IMR-90 (cell line): ENCODE measurements around the gene KAT6B. TPM values are rescaled to one million over a fixed set of nuclear protein-coding genes. Genes with fewer than 3 reads are reported as not detected.
A peak's percentile ranks its signal among the peaks of the same experiment; 100 is the strongest.

Experiments used
- ATAC-seq: fragments of 200-7000 bp; cut with Tn5 transposase; 2 replicates; pipeline ENCODE4 v1.9.1; 2020; ENCODE audit warnings: low read depth, mild to moderate bottlenecking, moderate library complexity
- BruUV-seq: library from RNA; stranded (reverse); fragments of 400-500 nt; replicated peaks from 2 replicates; lab custom pipeline; 2021; lab: Mats Ljungman, UMichigan
- CTCF ChIA-PET: fragments of 300-600 bp; formaldehyde crosslinking; extraction: SDS; loops from one replicate; lab custom pipeline; 2021; ENCODE audit warnings: antibody characterized with exemption; lab: Yijun Ruan, JAX
- POLR2A ChIA-PET: fragments of 300-600 bp; sonication (Branson Sonifier 250); formaldehyde crosslinking; loops from one replicate; lab custom pipeline; 2022; ENCODE audit warnings: antibody characterized with exemption; ENCODE audit not compliant: unreplicated experiment; lab: Charles Lee
- DNase-seq: peaks from one replicate; pipeline ENCODE4 v3.0.0; 2013
- H2AFZ ChIP-seq: replicated peaks from 2 replicates; pipeline ENCODE3; 2013; ENCODE audit warnings: low read length, mild to moderate bottlenecking; ENCODE audit not compliant: poor library complexity
- H2AK5ac ChIP-seq: 2 replicates; pipeline ENCODE4 v1.6.1; 2013; ENCODE audit warnings: low read depth, low read length, inconsistent platforms
- H2AK9ac ChIP-seq: replicated peaks from 2 replicates; pipeline ENCODE3; 2013; ENCODE audit warnings: mild to moderate bottlenecking, low read depth, low read length, moderate library complexity; ENCODE audit not compliant: poor library complexity
- H2BK120ac ChIP-seq: 2 replicates; pipeline ENCODE4 v1.6.1; 2013; ENCODE audit warnings: low read depth, low read length, inconsistent platforms
- H2BK15ac ChIP-seq: 3 replicates; pipeline ENCODE4 v1.6.1; 2013; ENCODE audit warnings: low read depth, low read length, inconsistent platforms
- H2BK20ac ChIP-seq: 2 replicates; pipeline ENCODE4 v1.6.1; 2013; ENCODE audit warnings: low read depth, mild to moderate bottlenecking, inconsistent platforms, low read length, moderate library complexity
- H2BK5ac ChIP-seq: 2 replicates; pipeline ENCODE4 v1.6.1; 2013; ENCODE audit warnings: mild to moderate bottlenecking, low read depth, low read length, inconsistent platforms; ENCODE audit not compliant: poor library complexity, severe bottlenecking
- H3K14ac ChIP-seq: replicated peaks from 2 replicates; pipeline ENCODE4 v1.6.1; 2013; ENCODE audit warnings: low read depth, low read length, inconsistent platforms
- H3K18ac ChIP-seq: 2 replicates; pipeline ENCODE4 v1.6.1; 2013; ENCODE audit warnings: low read depth, low read length, control low read depth
- H3K23ac ChIP-seq: 2 replicates; pipeline ENCODE4 v1.6.1; 2013; ENCODE audit warnings: low read depth, low read length, inconsistent platforms
- H3K27ac ChIP-seq: 2 replicates; pipeline ENCODE4 v1.5.1; 2013; ENCODE audit warnings: mild to moderate bottlenecking, control low read depth, low read length; ENCODE audit not compliant: insufficient read depth
- H3K27me3 ChIP-seq: 2 replicates; pipeline ENCODE4 v1.6.1; 2013; ENCODE audit warnings: low read length; ENCODE audit not compliant: control insufficient read depth, insufficient read depth
- H3K36me3 ChIP-seq: 2 replicates; pipeline ENCODE4 v1.6.1; 2013; ENCODE audit warnings: low read length, mixed read lengths; ENCODE audit not compliant: control insufficient read depth, insufficient read depth
- H3K4ac ChIP-seq: 2 replicates; pipeline ENCODE4 v1.6.1; 2013; ENCODE audit warnings: low read depth, low read length, inconsistent platforms
- H3K4me1 ChIP-seq: 2 replicates; pipeline ENCODE4 v1.6.1; 2013; ENCODE audit warnings: low read length, mixed read lengths; ENCODE audit not compliant: control insufficient read depth, insufficient read depth
- H3K4me2 ChIP-seq: 2 replicates; pipeline ENCODE4 v1.6.1; 2013; ENCODE audit warnings: low read depth, mild to moderate bottlenecking, control low read depth, low read length, moderate library complexity
- H3K4me3 ChIP-seq: 2 replicates; pipeline ENCODE4 v1.5.1; 2013; ENCODE audit warnings: low read depth, mild to moderate bottlenecking, control low read depth, low read length, moderate library complexity; ENCODE audit not compliant: insufficient read depth
- H3K56ac ChIP-seq: 2 replicates; pipeline ENCODE4 v1.6.1; 2013; ENCODE audit warnings: low read length, inconsistent platforms; ENCODE audit not compliant: insufficient read depth; ENCODE audit errors: extremely low read depth
- H3K79me1 ChIP-seq, 2 experiments: 2 replicates each; pipeline ENCODE4 v1.6.1; 2013; ENCODE audit warnings: low read length in 2 of 2, inconsistent platforms in 1 of 2, low read depth in 1 of 2
- H3K9ac ChIP-seq: 2 replicates; pipeline ENCODE4 v1.6.1; 2013; ENCODE audit warnings: low read depth, low read length, control low read depth
- H3K9me1 ChIP-seq: 2 replicates; pipeline ENCODE4 v1.6.1; 2013; ENCODE audit warnings: low read length, inconsistent platforms; ENCODE audit not compliant: insufficient read depth
- H3K9me3 ChIP-seq: 2 replicates; pipeline ENCODE4 v1.6.1; 2013; ENCODE audit warnings: low read length; ENCODE audit not compliant: control insufficient read depth, insufficient read depth
- H4K20me1 ChIP-seq: 2 replicates; pipeline ENCODE4 v1.6.1; 2013; ENCODE audit warnings: low read length, inconsistent platforms; ENCODE audit not compliant: insufficient read depth
- H4K5ac ChIP-seq: 2 replicates; pipeline ENCODE4 v1.6.1; 2013; ENCODE audit warnings: mild to moderate bottlenecking, low read depth, low read length, control low read depth
- H4K8ac ChIP-seq, 2 experiments: 2 replicates each; pipeline ENCODE4 v1.6.1; 2013; ENCODE audit warnings: low read depth in 2 of 2, low read length in 2 of 2, control low read depth in 1 of 2, inconsistent platforms in 1 of 2
- H4K91ac ChIP-seq: 2 replicates; pipeline ENCODE4 v1.6.1; 2013; ENCODE audit warnings: low read depth, low read length, inconsistent platforms; ENCODE audit not compliant: insufficient read depth
- MAFK ChIP-seq: IDR thresholded peaks from 2 replicates; pipeline ENCODE4 v1.6.1; 2012; ENCODE audit warnings: low read depth, low read length, improper control_type of control experiment
- USF2 ChIP-seq: fragments of 150-350 bp; IDR thresholded peaks from 2 replicates; pipeline ENCODE4 v1.6.1; 2017; ENCODE audit warnings: mild to moderate bottlenecking, antibody characterized with exemption, low read length, low read depth
- WGBS, 2 experiments: methylation state at CpG; one replicate each; pipeline versions ENCODE4 v1.1.5 to v1.1.7; 2013; ENCODE audit warnings: missing lambda C conversion rate in 2 of 2; ENCODE audit not compliant: insufficient read length in 1 of 2; ENCODE audit errors: extremely low coverage in 2 of 2; 5-methylcytosine and 5-hydroxymethylcytosine counted together
- dilution Hi-C: fragments of 300-500 bp; cut with HindIII; formaldehyde crosslinking; loops from one replicate; pipeline ENCODE4 v1.14.3; 2018; ENCODE audit warnings: low sequenced_read_pairs; ENCODE audit not compliant: unreplicated experiment
- in situ Hi-C: fragments of 300-500 bp; cut with MboI; formaldehyde crosslinking; loops from 3 replicates; pipeline ENCODE4 v1.14.3; 2019; ENCODE audit warnings: low sequenced_read_pairs, inconsistent platforms, mixed read lengths
- intact Hi-C: fragments of 100-400 bp; cut with micrococcal nuclease; formaldehyde crosslinking; loops from 2 replicates; pipeline ENCODE4 v1.10.0; 2022
- polyA plus RNA-seq, 3 experiments: library from polyadenylated mRNA; depleted of rRNA; stranded (reverse); fragments of >200 nt; gene quantifications; 2 replicates each; pipeline ENCODE4 v1.2.3, GENCODE V29; 2012; ENCODE audit warnings: low replicate concordance in 1 of 3
- total RNA-seq: library from RNA; depleted of rRNA; stranded (reverse); fragments of >200 nt; gene quantifications from 2 replicates; pipeline ENCODE4 v1.2.3, GENCODE V29; 2012

Gene KAT6B
- total and polyA plus RNA-seq, 2 of the 4 experiments (the other 2 are of a cell fraction): 8.8 to 28.1 TPM

- H3K14ac ChIP-seq: no peak overlapping the region
- no peak overlapping the region for H2AK5ac ChIP-seq
- WGBS, 2 experiments: no CpG with 5 or more reads among the region's 2 CpGs
- H3K36me3 ChIP-seq: peaks cover 21% of the 10 kb centered on the region
- H2AK9ac ChIP-seq: no peak overlapping the region
- H4K20me1 ChIP-seq: peaks cover 24% of the 10 kb centered on the region
- ChIA-PET POLR2A (no interaction called here), CTCF (no interaction called here)
- no peak overlapping the region for H2BK120ac ChIP-seq
- H2AFZ ChIP-seq: no peak overlapping the region
- no TSS peak for BruUV-seq
- peaks cover 22 to 66% of the 10 kb centered on the region in 2 experiments for H3K79me1 ChIP-seq
- H3K18ac ChIP-seq: no peak overlapping the region
- H2BK15ac ChIP-seq: no peak overlapping the region
- in situ Hi-C loops: no loop called here
- no peak overlapping the region for H3K56ac ChIP-seq
- H3K4me2 ChIP-seq: no peak overlapping the region
- H3K4me3 ChIP-seq: no peak overlapping the region
- 0 out of 2 replicates have a peak, but pooled peaks have one; percentile 15 for TF ChIP-seq MAFK
- TF ChIP-seq USF2: no peak
- intact Hi-C loops: no loop called here
- H2BK5ac ChIP-seq: no peak overlapping the region
- dilution Hi-C loops: no loop called here
- no peak overlapping the region for H4K91ac ChIP-seq
- no peak overlapping the region for H4K5ac ChIP-seq
- H2BK20ac ChIP-seq: no peak overlapping the region
- DNase-seq: no peak
- peaks cover 2% of the 10 kb centered on the region for H3K4me1 ChIP-seq
- no peak overlapping the region for H3K27ac ChIP-seq
- H4K8ac ChIP-seq: no peak overlapping the region
- H3K27me3 ChIP-seq: no peaks in the 10 kb centered on the region
- no peak overlapping the region for H3K23ac ChIP-seq
- H3K9me3 ChIP-seq: no peaks in the 10 kb centered on the region
- no peak for ATAC-seq
- H3K4ac ChIP-seq: no peak overlapping the region
- H3K9ac ChIP-seq: no peak overlapping the region
- 0 out of 2 replicates have a peak, but pooled peaks cover 2% of the 10 kb centered on the region for H3K9me1 ChIP-seq
Measured at GRCh38 chr10:74846958-74847357, 20.6 kb downstream of the KAT6B start.
